Measurements from ENCODE around the gene MSANTD7. TPM values are rescaled to one million over a fixed set of nuclear protein-coding genes. Genes with fewer than 3 reads are reported as not detected.

Gene MSANTD7
- total and polyA plus RNA-seq, 10 of the 15 experiments (the other 5 are each of a cell fraction or from before 2014, with no cell fraction given): 3.5 to 22.8 (median 18.5) TPM

GRCh38 chr10:14859775-14860174 is 21.7 kb downstream of the MSANTD7 start:
- SMC1A ChIA-PET (ENCODE audit: uncharacterized antibody, unreplicated experiment): interaction anchor here (1.1 to 1.5 kb wide), 4 partner anchors 10 to 332 kb away, joined by 3 to 4 read pairs (median 3); partner anchors contain the start of gene CDNF
- FAIRE-seq: no peak
- in situ Hi-C loops (cut with MboI): no loop called here

GRCh38 chr10:14860791-14861190 is 22.7 kb downstream of the MSANTD7 start:
- no peak for TF ChIP-seq ZNF592 (IDR thresholded peaks at IDR 0.05)
- no peaks in the 10 kb centered on the region for H3K4me1 ChIP-seq (ENCODE audit: control insufficient read depth, insufficient read depth, low read length)
- H3K36me3 ChIP-seq (ENCODE audit: control insufficient read depth in 2 of 2, insufficient read depth in 2 of 2, low read length in 1 of 2): peaks cover 8 to 11% of the 10 kb centered on the region in 2 experiments
- RAD21 ChIA-PET (ENCODE audit: unreplicated experiment): no interaction called here
- intact Hi-C loops (cut with micrococcal nuclease; ENCODE audit: unreplicated experiment): no loop called here
- H4K20me1 ChIP-seq (ENCODE audit: control insufficient read depth, insufficient read depth): no peaks in the 10 kb centered on the region
- no peak for FAIRE-seq
- H3K4me3 ChIP-seq: no peak overlapping the region
- no peak overlapping the region for H3K4me2 ChIP-seq (ENCODE audit: control insufficient read depth, insufficient read depth)
- no peaks in the 10 kb centered on the region for H3K27me3 ChIP-seq (replicated peaks in 1 of 2; ENCODE audit: control insufficient read depth in 2 of 2, insufficient read depth in 2 of 2, low read length in 1 of 2)
- CTCF ChIA-PET: no interaction called here
- no peaks in the 10 kb centered on the region for H3K9me3 ChIP-seq (replicated peaks; ENCODE audit: control insufficient read depth, insufficient read depth, low read length)
- BruUV-seq (replicated peaks): TSS peak; percentile 15
- H2AFZ ChIP-seq (ENCODE audit: control insufficient read depth, low read depth, low read length): no peak overlapping the region
- H3K9ac ChIP-seq (ENCODE audit: control insufficient read depth, insufficient read depth, low read length): no peak overlapping the region
- no peak overlapping the region for H3K27ac ChIP-seq (ENCODE audit: control insufficient read depth, insufficient read depth)
- H3K79me2 ChIP-seq (ENCODE audit: control insufficient read depth, insufficient read depth, low read length): no peaks in the 10 kb centered on the region
- no peak for DNase-seq (ENCODE audit: low read depth, low spot score)
- 100% methylated on average over 1 of the region's 1 CpG for WGBS (ENCODE audit: insufficient coverage, insufficient replicate concordance, low lambda C conversion rate, missing lambda C conversion rate)
- in situ Hi-C loops (cut with MboI): no loop called here
- SMC1A ChIA-PET (ENCODE audit: uncharacterized antibody, unreplicated experiment): no interaction called here
- no peak for ATAC-seq
- POLR2A ChIA-PET: no interaction called here

More at GRCh38 chr10:14859775-14860174, 21.7 kb downstream of the MSANTD7 start:
- H4K20me1 ChIP-seq (ENCODE audit: control insufficient read depth, insufficient read depth): no peaks in the 10 kb centered on the region
- H3K4me2 ChIP-seq (ENCODE audit: control insufficient read depth, insufficient read depth): no peak overlapping the region
- no peak overlapping the region for H2AFZ ChIP-seq (ENCODE audit: control insufficient read depth, low read depth, low read length)
- no peak overlapping the region for H3K27ac ChIP-seq (ENCODE audit: control insufficient read depth, insufficient read depth)
- intact Hi-C loops (cut with micrococcal nuclease; ENCODE audit: unreplicated experiment): no loop called here
- H3K4me1 ChIP-seq (ENCODE audit: control insufficient read depth, insufficient read depth, low read length): no peaks in the 10 kb centered on the region
- ChIA-PET RAD21 (ENCODE audit: unreplicated experiment) (no interaction called here), CTCF (interaction anchor here (1.4 kb wide), 1 partner anchor 9 kb away, joined by 4 read pairs; no protein-coding TSS in a partner anchor), POLR2A (interaction anchor here (0.9 to 1.4 kb wide), 2 partner anchors 9 to 12 kb away, joined by 3 read pairs; no protein-coding TSS in a partner anchor)
- H3K27me3 ChIP-seq (replicated peaks in 1 of 2; ENCODE audit: control insufficient read depth in 2 of 2, insufficient read depth in 2 of 2, low read length in 1 of 2): no peaks in the 10 kb centered on the region
- TF ChIP-seq CHD4 (IDR thresholded peaks at IDR 0.05): no peak
- TF ChIP-seq ZNF622 (IDR thresholded peaks at IDR 0.05): no peak
- TF ChIP-seq MEF2A (IDR thresholded peaks at IDR 0.05; ENCODE audit: insufficient read depth, low read depth, low read length): no peak
- no peak for TF ChIP-seq SMC3 (IDR thresholded peaks at IDR 0.05; ENCODE audit: borderline replicate concordance, low read length)
- TF ChIP-seq SP1 (IDR thresholded peaks at IDR 0.05; ENCODE audit: low read depth, low read length): no peak
- TF ChIP-seq HSF1 (IDR thresholded peaks at IDR 0.05; ENCODE audit: low read depth, low read length): no peak
- TF ChIP-seq BACH1 (IDR thresholded peaks at IDR 0.05; ENCODE audit: borderline replicate concordance): no peak
- H3K36me3 ChIP-seq (ENCODE audit: control insufficient read depth in 2 of 2, insufficient read depth in 2 of 2, low read length in 1 of 2): peaks cover 8 to 11% of the 10 kb centered on the region in 2 experiments
- no peaks in the 10 kb centered on the region for H3K9me3 ChIP-seq (replicated peaks; ENCODE audit: control insufficient read depth, insufficient read depth, low read length)
- ATAC-seq (no peak), DNase-seq (ENCODE audit: low read depth, low spot score) (no peak)
- no peaks in the 10 kb centered on the region for H3K79me2 ChIP-seq (ENCODE audit: control insufficient read depth, insufficient read depth, low read length)
- no peak overlapping the region for H3K4me3 ChIP-seq
- BruUV-seq (replicated peaks): no TSS peak
- H3K9ac ChIP-seq (ENCODE audit: control insufficient read depth, insufficient read depth, low read length): no peak overlapping the region

Data from GM12878 (cell line).